ENCODE data around the gene GRIA1.
"Not testable (repeated sequence)": the region's sequence is repeated elsewhere in the genome, so short reads cannot be mapped to it uniquely, and the experiment has no call there.

GRIA1 gene

DNA sequence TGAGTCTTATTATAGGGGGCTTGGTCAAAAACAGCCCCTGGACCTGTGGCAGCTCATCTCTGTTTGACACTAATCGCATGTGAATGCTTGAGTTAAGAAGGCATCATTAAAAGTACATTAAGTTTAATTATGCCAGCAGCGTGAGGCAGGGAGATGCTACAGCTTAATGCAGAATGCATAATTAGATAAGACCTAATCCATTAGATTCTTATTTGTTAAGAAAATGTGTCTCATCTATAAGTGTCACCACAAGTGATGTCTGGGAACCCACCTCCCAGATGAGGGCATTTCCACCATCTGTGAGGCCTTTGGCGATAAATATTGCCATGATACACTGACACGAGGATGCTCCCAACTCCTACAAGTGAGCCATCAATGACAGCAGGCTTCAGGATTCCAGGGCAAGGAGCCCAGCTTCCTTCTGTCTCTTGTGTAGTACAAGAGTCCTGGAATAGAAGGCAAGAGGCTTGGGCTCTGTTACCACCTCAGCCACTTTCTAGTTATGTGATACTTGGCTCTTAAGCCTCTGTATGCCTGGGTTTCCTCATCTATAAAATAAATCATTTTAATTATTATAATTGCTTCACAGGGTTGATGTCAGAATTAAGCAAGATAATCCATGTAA, 345.5 kb downstream of the GRIA1 start:
- no peak for DNase-seq (ENCODE audit: low spot score)

DNA sequence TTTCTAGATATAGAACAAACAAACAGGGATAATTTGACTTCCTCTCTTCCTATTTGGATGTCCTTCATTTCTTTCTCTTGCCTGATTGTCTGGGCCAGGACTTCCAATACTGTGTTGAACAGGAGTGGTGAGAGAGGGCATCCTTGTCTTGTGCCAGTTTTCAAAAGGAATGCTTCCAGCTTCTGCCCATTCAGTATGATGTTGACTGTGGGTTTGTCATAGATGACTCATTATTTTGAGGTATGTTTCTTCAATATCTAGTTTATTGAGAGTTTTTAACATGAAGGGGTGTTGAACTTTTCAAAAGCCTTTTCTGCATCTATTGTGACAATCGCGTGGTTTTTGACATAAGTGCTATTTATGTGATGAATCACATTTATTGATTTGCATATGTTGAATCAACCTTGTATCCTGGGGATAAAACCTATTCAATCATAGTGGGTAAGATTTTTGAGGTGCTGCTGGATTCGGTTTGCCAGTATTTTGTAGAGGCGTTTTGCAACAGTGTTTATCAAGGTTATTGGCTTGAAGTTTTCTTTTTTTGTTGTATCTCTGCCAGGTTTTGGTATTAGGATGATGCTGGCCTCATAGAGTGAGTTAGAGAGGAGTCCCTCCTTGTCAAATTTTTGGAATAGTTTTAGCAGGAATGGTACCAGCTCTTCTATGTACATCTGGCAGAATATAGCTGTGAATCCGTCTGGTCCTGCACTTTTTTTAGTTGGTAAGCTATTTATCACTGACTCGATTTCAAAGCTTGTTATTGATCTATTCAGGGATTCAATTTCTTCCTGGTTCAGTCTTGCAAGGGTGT, 359.0 kb downstream of the GRIA1 start:
- DNase-seq (ENCODE audit: low spot score): not testable (repeated sequence)

DNA sequence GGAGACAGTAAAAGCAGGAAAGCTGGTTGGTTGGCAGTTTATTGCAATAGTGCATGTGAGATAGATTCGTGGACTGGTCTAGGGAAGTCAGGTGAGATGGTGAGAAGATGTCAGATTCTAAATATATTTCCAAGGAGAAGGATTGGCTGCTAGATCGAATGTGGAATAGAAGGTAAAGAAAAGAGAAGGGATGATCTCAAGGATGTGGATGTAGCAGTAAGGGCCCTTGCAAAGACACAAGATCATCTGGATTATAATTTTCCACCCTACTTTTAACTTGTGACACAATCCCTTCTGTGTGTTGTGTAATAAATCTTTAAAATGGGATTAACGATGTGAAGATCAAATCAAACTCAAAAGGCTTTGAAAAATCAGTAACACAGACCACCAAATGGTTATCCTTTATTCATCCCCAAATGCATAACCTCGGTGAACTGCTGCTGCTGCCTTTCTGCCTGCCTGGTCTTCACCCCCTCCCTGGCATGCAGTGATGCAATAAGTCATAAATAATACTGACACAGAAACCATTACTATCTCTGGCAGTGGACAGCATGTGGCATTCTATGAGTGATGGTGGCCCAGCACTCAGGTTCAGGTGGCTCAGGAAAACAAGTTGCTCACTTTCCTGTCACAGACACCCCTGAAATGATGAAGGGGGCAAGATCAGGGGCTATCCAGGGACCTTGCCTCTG, 369.9 kb downstream of the GRIA1 start:
- DNase-seq (ENCODE audit: low spot score): no peak

DNA sequence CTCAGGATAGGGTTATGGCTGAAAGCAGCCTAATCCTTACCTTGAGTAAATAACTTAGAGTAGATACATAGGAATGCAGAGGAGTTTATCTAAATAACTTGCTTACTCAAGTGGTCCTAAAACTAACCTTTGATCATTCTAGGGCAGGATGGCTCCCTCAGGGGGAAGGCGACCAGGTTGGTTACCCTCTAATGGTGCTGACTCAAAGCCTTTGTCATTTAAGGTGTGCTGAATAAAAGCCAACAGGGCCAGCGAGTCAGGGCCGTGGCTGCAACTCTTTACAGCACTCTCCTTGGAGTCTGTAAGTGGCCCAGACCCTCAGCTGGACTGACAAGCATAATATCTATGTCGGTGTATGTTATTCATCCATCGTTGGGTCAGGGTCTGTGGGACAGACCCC, 372.4 kb downstream of the GRIA1 start:
- not testable (repeated sequence) for DNase-seq (ENCODE audit: low spot score)
